ENCODE results near the gene HBEGF.

The HBEGF gene, protein sequence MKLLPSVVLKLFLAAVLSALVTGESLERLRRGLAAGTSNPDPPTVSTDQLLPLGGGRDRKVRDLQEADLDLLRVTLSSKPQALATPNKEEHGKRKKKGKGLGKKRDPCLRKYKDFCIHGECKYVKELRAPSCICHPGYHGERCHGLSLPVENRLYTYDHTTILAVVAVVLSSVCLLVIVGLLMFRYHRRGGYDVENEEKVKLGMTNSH

GRCh38 chr5:140346348-140347221, at the start of gene HBEGF:
Gene HBEGF (minus strand): TSS chr5:140346603. CDS start chr5:140346328, 275 bp downstream.
- DNase-seq (ENCODE audit: low read depth in 2 of 2) = peak in 1 of 2 donors; percentile 15

DNA sequence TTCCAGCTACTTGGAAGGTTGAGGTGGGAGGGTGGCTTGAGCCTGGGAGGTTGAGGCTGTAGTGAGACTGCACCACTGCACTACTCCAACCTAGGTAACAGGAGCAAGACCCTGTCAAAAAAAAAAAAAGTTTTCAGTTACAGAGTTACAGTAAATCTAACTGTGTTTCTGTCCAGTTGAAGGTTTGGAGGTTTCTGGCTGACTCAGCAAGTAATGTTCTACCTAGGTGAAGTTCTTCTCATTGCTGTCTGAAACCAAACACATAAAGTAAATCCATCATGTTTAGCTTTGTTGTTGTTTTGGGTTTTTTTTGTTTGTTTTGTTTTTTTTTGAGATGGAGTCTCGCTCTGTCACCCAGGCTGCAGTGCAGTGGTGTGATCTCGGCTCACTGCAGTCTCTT, 47.3 kb upstream of the HBEGF start:
- no peak for DNase-seq (ENCODE audit: low read depth in 2 of 2)

- no peak for DNase-seq (ENCODE audit: low read depth in 2 of 2)
Observed at GRCh38 chr5:140391732-140392131, 45.3 kb upstream of the HBEGF start.

DNA sequence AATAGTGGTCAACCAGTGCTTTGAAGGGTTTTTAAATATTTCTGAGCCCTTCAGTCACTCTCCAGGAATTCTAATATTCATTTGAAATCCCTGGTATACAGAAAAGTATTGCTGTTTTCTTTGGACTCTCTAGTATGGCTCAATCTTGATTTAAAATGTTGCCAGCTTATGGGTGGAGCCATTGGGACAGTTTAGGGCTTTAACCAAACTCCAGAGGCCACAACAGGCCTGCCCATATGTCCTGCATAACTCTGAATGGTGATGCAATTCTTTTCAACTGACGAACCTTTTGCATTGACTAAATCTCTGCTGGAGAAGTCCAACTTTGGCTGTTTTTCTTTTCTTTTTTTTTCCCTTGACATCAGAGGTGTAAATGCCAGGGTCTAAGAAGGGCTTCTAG, 44.9 kb upstream of the HBEGF start:
- DNase-seq (ENCODE audit: low read depth in 2 of 2) = no peak

- DNase-seq (ENCODE audit: low read depth in 2 of 2) = no peak
Observed at GRCh38 chr5:140388052-140388451, 41.6 kb upstream of the HBEGF start.

- no peak for DNase-seq (ENCODE audit: low read depth in 2 of 2)
Observed at GRCh38 chr5:140383300-140383699, 36.9 kb upstream of the HBEGF start.

GRCh38 chr5:140382866-140383265, 36.5 kb upstream of the HBEGF start:
- DNase-seq (ENCODE audit: low read depth in 2 of 2) = no peak

DNA sequence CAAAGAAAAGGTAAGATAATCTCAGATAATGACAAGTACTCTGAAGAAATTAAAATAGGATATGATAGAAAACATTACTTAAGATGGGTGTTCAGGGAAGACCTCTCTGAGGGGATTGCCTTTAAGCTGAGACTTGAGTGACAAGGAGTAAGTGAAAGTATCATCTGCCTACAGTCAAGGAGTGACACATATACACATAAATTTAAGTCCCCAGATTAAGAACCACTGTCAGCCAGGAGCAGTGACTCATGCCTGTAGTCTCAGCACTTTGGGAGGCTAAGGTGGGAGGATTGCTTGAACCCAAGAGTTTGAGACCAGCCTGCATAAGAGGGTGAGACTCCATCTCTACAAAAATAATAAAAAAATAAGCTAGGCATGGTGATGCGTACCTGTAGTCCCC, 35.6 kb upstream of the HBEGF start:
- no peak for DNase-seq (ENCODE audit: low read depth in 2 of 2)

GRCh38 chr5:140381351-140381750, 34.9 kb upstream of the HBEGF start:
- no peak for DNase-seq (ENCODE audit: low read depth in 2 of 2)

DNA sequence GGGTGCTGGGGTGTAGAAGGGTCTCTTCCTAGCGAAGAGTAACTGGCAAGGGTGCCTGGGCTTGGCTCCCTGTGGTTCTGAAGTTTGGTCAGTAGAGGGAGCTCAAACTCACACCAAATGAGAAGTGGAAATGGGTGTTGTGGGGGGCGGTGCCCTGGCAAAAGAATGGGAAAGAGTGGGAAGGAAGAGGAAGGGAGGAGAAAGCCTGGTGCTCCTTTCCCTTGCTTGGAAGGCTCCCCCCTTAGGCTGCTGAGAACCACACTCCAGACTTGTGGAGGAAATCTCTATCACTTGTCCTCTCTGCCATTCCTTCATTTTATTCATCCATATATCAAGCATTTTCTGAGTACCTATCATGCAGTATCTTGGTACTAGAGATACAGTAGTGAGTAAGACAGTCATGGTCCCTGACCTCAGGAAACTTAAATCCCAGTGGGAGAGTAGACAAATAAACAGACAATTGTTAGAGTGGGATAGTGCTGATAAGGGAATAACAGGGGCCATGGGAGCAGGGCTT, 26.6 kb upstream of the HBEGF start:
- DNase-seq (ENCODE audit: low read depth in 2 of 2) = no peak

DNA sequence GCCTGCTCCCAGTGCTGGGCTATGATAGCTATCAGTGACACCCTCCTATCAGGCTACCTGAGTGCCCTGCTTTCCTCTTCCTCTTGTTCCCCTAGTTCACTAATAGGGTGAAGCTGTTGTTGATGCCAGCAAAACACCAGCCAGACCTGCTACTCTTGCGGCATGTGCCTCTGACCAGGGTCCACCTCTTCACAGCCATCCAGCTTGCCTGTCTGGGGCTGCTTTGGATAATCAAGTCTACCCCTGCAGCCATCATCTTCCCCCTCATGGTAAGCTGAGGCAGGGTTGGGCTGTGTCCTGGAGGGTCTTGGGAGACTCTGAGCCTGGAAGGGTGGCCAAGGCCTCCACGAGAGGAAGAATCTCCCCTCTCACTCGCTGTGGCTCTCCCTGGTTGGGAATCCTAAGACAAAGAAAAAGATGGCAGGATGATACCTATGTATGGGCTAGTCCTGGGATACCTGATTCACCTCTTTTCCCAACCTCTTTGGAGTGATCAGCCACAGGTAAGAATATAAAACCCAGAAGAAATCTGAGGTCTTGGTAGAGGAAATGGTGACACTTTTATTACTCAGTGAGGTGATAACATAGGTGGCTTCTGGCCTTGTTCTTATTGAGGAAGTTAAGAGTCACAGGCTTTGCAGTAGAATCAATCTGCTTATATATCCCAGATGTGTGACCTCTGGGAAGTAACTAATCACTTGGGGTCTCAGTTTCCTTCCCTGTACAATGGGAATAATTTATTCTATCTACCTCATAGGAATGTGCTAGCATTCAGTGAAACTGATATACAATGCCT, 25.2 kb upstream of the HBEGF start:
- DNase-seq (ENCODE audit: low read depth in 2 of 2) = no peak

- DNase-seq (ENCODE audit: low read depth in 2 of 2) = no peak
Observed at GRCh38 chr5:140367256-140368013, 21.0 kb upstream of the HBEGF start.

- DNase-seq (ENCODE audit: low read depth in 2 of 2) = no peak
Observed at GRCh38 chr5:140366589-140367255, 20.3 kb upstream of the HBEGF start.

DNA sequence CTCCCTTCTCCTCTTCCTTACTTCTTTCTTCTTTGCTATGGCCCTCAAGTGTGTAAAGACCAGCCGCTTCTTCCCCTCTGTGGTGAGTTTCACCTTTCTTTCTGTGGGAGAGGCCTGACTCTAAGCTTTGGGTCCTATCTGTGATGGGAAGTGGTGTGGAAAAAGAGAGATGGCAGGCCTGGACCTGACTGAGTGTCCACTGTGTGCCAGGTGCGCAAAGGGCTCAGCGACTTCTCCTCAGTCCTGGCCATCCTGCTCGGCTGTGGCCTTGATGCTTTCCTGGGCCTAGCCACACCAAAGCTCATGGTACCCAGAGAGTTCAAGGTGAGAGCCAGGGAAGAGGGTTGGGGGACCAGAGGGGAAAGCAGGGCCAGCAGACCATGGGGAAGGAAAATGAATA, 19.5 kb upstream of the HBEGF start:
- DNase-seq (ENCODE audit: low read depth in 2 of 2) = no peak

- DNase-seq (ENCODE audit: low read depth in 2 of 2) = no peak
Observed at GRCh38 chr5:140365282-140365681, 18.9 kb upstream of the HBEGF start.

DNA sequence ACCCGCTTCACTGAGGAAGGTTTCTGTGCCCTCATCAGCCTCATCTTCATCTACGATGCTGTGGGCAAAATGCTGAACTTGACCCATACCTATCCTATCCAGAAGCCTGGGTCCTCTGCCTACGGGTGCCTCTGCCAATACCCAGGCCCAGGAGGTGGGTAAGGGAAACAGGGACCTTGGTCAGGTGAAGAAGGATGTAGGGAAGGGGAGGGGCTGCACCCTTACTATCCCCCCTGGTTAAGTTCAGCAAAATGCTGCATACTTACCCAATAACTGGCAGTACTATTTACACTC, 18.0 kb upstream of the HBEGF start:
- DNase-seq (ENCODE audit: low read depth in 2 of 2) = no peak

DNA sequence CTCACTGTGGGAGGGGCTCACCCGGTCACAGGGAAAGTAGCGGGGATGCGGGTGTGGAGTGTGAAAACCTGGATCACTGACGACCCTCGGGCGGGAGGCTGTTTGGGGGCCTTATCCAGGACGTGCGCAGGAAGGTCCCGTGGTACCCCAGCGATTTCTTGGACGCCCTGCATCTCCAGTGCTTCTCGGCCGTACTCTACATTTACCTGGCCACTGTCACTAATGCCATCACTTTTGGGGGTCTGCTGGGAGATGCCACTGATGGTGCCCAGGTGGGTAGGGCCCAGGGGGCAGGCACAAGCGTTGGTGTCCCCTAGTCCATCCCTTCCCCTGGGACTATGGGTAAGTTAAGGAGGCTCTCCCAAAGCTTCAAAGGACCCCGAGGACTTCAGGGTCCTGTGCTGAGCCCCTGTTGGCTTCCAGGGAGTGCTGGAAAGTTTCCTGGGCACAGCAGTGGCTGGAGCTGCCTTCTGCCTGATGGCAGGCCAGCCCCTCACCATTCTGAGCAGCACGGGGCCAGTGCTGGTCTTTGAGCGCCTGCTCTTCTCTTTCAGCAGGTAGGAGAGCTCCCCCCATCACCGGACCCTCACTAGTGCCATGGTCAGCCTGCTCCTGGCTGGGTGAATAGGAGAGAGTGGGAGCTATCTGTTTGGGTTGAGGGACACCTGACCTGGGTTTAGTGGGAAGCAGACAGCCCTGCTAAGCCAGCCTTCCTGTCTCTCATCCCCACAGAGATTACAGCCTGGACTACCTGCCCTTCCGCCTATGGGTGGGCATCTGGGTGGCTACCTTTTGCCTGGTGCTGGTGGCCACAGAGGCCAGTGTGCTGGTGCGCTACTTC, 17.4 kb upstream of the HBEGF start:
- no peak for DNase-seq (ENCODE audit: low read depth in 2 of 2)

- DNase-seq (ENCODE audit: low read depth in 2 of 2) = peak; percentile 49 to 65
Observed at GRCh38 chr5:140362875-140363630, 16.6 kb upstream of the HBEGF start.

DNA sequence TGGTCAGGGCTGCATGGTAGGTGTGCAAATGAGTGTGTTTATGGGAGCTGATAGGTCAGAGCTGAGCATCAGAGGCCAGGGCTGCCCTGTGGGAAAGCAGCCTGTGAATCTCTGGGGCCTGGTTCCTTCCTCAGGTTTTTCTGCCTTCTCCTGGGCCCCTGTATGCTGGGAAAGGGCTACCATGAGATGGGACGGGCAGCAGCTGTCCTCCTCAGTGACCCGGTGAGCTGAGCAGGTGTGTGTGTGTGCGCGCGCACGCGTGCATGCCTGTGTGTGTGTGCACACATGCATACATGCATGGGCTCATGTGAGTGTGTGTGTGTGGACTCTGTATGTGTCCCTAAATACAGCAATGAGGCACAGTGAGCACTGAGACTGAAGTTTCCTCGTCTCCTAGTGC, 15.9 kb upstream of the HBEGF start:
- DNase-seq (ENCODE audit: low read depth in 2 of 2) = no peak

DNA sequence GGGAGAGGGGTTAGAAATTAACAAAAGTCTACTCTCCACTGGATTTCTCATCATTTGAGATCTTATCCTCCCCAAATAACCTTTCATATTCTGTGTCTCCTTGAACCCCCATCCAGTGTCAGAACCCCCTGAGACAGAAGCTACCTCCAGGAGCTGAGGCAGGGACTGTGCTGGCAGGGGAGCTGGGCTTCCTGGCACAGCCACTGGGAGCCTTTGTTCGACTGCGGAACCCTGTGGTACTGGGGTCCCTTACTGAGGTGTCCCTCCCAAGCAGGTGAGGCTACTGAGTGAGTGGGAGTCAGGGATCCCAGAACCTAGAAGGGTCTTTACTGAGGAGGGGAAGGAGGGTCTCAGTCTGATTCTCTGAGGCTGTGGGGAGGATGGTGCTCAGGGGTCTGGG, 15.5 kb upstream of the HBEGF start:
- no peak for DNase-seq (ENCODE audit: low read depth in 2 of 2)

All from stimulated activated CD8-positive, alpha-beta memory T cell treated with anti-CD3 and anti-CD28 coated beads, Interleukin-15, amount 100 ng/mL, for 4 hours (primary cell).